CD4-positive, alpha-beta T cell (primary cell): ENCODE data around the gene NKX2-8. TPM values are rescaled to one million over a fixed set of nuclear protein-coding genes. Genes with fewer than 3 reads are reported as not detected.
A peak's percentile ranks its signal among the peaks of the same experiment; 100 is the strongest.

Experiments used
- ATAC-seq: fragments of 200-7000 bp; cut with Tn5 transposase; one replicate; pipeline ENCODE4 v1.10.0; 2022; ENCODE audit warnings: mild to moderate bottlenecking; ENCODE audit not compliant: poor library complexity
- CTCF ChIA-PET: fragments of 350-600 bp; sonication (Branson Sonifier 250); formaldehyde crosslinking; loops from one replicate; lab custom pipeline; 2021; ENCODE audit warnings: antibody characterized with exemption, inconsistent platforms; lab: Charles Lee
- POLR2A ChIA-PET: fragments of 350-600 bp; sonication (Branson Sonifier 250); formaldehyde crosslinking; loops from one replicate; lab custom pipeline; 2021; ENCODE audit warnings: antibody characterized with exemption, inconsistent platforms; lab: Charles Lee
- DNase-seq, 14 experiments: peaks; one replicate each; pipeline ENCODE4 v3.0.0-alpha.2; 2013 to 2020; ENCODE audit warnings: mixed read lengths in 2 of 14
- H3K27ac ChIP-seq, 2 donors: one replicate each; pipeline versions ENCODE4 v1.5.1 to v1.7.0; 2013; ENCODE audit warnings: low read length in 2 of 2, low read depth in 1 of 2, mild to moderate bottlenecking in 1 of 2
- H3K27me3 ChIP-seq, 2 experiments: 1 replicate in 1 of 2; 2 replicates in 1 of 2; pipeline versions ENCODE4 v1.6.1 to v1.7.0; 2013; ENCODE audit warnings: low read length in 2 of 2, control low read depth in 1 of 2, mild to moderate bottlenecking in 1 of 2, moderate library complexity in 1 of 2; ENCODE audit not compliant: insufficient read depth in 2 of 2, control insufficient read depth in 1 of 2
- H3K36me3 ChIP-seq: one replicate; pipeline ENCODE4 v1.6.1; 2013; ENCODE audit warnings: low read length, control low read depth; ENCODE audit not compliant: insufficient read depth
- H3K4me1 ChIP-seq: one replicate; pipeline ENCODE4 v1.6.1; 2013; ENCODE audit warnings: low read length, control low read depth; ENCODE audit not compliant: insufficient read depth
- H3K4me3 ChIP-seq: one replicate; pipeline ENCODE4 v1.5.1; 2013; ENCODE audit warnings: mild to moderate bottlenecking, low read length, moderate library complexity
- H3K9me3 ChIP-seq, 2 experiments: 1 replicate in 1 of 2; 2 replicates in 1 of 2; pipeline versions ENCODE4 v1.6.1 to v1.7.0; 2013; ENCODE audit warnings: low read length in 2 of 2, mild to moderate bottlenecking in 2 of 2, control low read depth in 1 of 2, moderate library complexity in 1 of 2; ENCODE audit not compliant: control insufficient read depth in 1 of 2, insufficient read depth in 1 of 2
- H3K27ac Mint-ChIP-seq: one replicate; pipeline ENCODE4 v1.8.0; 2020; ENCODE audit warnings: mixed read lengths
- H3K27me3 Mint-ChIP-seq: one replicate; pipeline ENCODE4 v1.8.0; 2021; ENCODE audit warnings: mixed read lengths
- H3K36me3 Mint-ChIP-seq: one replicate; pipeline ENCODE4 v1.8.0; 2021; ENCODE audit warnings: low read depth, mixed read lengths
- H3K4me1 Mint-ChIP-seq: one replicate; pipeline ENCODE4 v1.8.0; 2021; ENCODE audit warnings: low read depth, mixed read lengths
- H3K4me3 Mint-ChIP-seq: one replicate; pipeline ENCODE4 v1.8.0; 2020; ENCODE audit warnings: mild to moderate bottlenecking, mixed read lengths
- H3K9me3 Mint-ChIP-seq: one replicate; pipeline ENCODE4 v1.8.0; 2020; ENCODE audit warnings: mixed read lengths
- intact Hi-C, 2 experiments: fragments of 100-400 bp; cut with DNase I in 1 of 2; cut with micrococcal nuclease in 1 of 2; formaldehyde crosslinking; loops; one replicate each; pipeline versions ENCODE4 v1.15.1 to v1.9.0; 2023 to 2025; cut with DNase I, micrococcal nuclease
- total RNA-seq, 174 experiments: library from RNA in 2 of 174; stranded (reverse) in 2 of 174; gene quantifications; one replicate each; pipeline ENCODE4 v1.2.3 and lab custom pipeline; 2021 to 2026
- TF ChIP-seq, protein P1 (sequence below): fragments of 200-600 bp; IDR thresholded peaks from one replicate; pipeline ENCODE4 v1.8.0; 2022; ENCODE audit warnings: antibody characterized with exemption, mild to moderate bottlenecking

NKX2-8 gene
- total RNA-seq, 2 experiments from 2014 or later: not detected

- Mint-ChIP-seq H3K36me3 (no peaks in the 10 kb centered on the region), H3K4me3 (no peak overlapping the region), H3K27me3 (peaks cover 20% of the 10 kb centered on the region), H3K27ac (no peak overlapping the region), H3K9me3 (no peaks in the 10 kb centered on the region), H3K4me1 (no peaks in the 10 kb centered on the region)
- TF ChIP-seq, protein P1, sequence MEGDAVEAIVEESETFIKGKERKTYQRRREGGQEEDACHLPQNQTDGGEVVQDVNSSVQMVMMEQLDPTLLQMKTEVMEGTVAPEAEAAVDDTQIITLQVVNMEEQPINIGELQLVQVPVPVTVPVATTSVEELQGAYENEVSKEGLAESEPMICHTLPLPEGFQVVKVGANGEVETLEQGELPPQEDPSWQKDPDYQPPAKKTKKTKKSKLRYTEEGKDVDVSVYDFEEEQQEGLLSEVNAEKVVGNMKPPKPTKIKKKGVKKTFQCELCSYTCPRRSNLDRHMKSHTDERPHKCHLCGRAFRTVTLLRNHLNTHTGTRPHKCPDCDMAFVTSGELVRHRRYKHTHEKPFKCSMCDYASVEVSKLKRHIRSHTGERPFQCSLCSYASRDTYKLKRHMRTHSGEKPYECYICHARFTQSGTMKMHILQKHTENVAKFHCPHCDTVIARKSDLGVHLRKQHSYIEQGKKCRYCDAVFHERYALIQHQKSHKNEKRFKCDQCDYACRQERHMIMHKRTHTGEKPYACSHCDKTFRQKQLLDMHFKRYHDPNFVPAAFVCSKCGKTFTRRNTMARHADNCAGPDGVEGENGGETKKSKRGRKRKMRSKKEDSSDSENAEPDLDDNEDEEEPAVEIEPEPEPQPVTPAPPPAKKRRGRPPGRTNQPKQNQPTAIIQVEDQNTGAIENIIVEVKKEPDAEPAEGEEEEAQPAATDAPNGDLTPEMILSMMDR: peak; percentile 59
- no peaks in the 10 kb centered on the region for H3K36me3 ChIP-seq
- H3K9me3 ChIP-seq: no peaks in the 10 kb centered on the region
- DNase-seq (peak in 4 of 14 experiments; percentile 6 to 8 (median 6)), ATAC-seq (no peak)
- intact Hi-C loops: loop anchor here in 1 of 2 experiments (10.0 kb wide), 1 partner anchor 672 kb away; no protein-coding TSS in a partner anchor
- H3K4me3 ChIP-seq: no peak overlapping the region
- ChIA-PET POLR2A (no interaction called here), CTCF (no interaction called here)
- no peak overlapping the region for H3K27ac ChIP-seq
- H3K27me3 ChIP-seq: no peaks in the 10 kb centered on the region
- H3K4me1 ChIP-seq: no peaks in the 10 kb centered on the region
Observed at GRCh38 chr14:36556811-36557433, 25.5 kb downstream of the NKX2-8 start.

GRCh38 chr14:36555998-36556743 lies 26.2 kb downstream of the NKX2-8 start:
- ATAC-seq (no peak), DNase-seq (no peak)
- Mint-ChIP-seq H3K27ac (no peak overlapping the region), H3K27me3 (peaks cover 20% of the 10 kb centered on the region), H3K36me3 (no peaks in the 10 kb centered on the region), H3K4me3 (no peak overlapping the region), H3K4me1 (no peaks in the 10 kb centered on the region), H3K9me3 (no peaks in the 10 kb centered on the region)
- TF ChIP-seq, protein P1: no peak
- Histone ChIP-seq H3K27ac (no peak overlapping the region), H3K4me3 (no peak overlapping the region), H3K27me3 (no peaks in the 10 kb centered on the region), H3K9me3 (no peaks in the 10 kb centered on the region), H3K4me1 (no peaks in the 10 kb centered on the region), H3K36me3 (no peaks in the 10 kb centered on the region)
- intact Hi-C loops: loop anchor here in 1 of 2 experiments (10.0 kb wide), 1 partner anchor 671 kb away; no protein-coding TSS in a partner anchor
- POLR2A ChIA-PET: no interaction called here
- CTCF ChIA-PET: no interaction called here

DNA sequence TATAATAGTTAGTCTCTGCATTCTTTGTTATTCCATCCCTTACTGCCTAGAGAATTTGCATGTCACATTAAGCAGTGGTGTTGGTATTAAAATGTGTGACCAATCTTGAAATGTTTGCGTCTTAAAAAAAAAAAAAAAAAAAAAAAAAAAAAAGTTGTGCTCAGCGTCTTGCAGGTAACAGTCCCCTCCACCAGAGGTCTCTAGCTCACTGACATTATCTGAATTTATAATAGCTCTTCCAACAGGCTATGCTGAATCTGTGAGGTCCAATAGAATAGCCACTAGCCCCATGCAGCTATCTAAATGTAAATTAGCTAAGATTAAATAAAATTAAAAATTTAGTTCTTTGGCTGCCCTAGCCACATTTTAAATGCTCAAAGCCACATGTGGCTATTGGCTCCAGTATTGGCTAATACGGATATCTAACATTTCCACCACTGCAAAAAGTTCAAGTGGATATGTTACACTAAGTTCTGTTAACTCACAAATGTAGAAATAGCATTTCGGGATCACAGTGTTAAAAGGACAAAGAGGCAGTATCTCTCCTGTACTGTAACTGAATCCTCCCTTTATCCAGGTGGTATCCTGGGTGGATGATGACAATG lies 28.7 kb downstream of the NKX2-8 start:
- Histone ChIP-seq H3K4me1 (no peaks in the 10 kb centered on the region), H3K9me3 (no peaks in the 10 kb centered on the region), H3K27me3 (peaks cover 3 to 6% of the 10 kb centered on the region in 2 experiments), H3K27ac (no peak overlapping the region), H3K36me3 (no peaks in the 10 kb centered on the region), H3K4me3 (no peak overlapping the region)
- no peak overlapping the region for H3K4me3 Mint-ChIP-seq
- no peaks in the 10 kb centered on the region for H3K4me1 Mint-ChIP-seq
- intact Hi-C loops: loop anchor here in 1 of 2 experiments (10.0 kb wide), 1 partner anchor 669 kb away; no protein-coding TSS in a partner anchor
- DNase-seq: peak in 3 of 14 experiments; percentile 4 to 17 (median 11)
- peaks cover 19% of the 10 kb centered on the region for H3K27me3 Mint-ChIP-seq
- no peaks in the 10 kb centered on the region for H3K9me3 Mint-ChIP-seq
- CTCF ChIA-PET: no interaction called here
- no peaks in the 10 kb centered on the region for H3K36me3 Mint-ChIP-seq
- no peak for ATAC-seq
- POLR2A ChIA-PET: no interaction called here
- no peak overlapping the region for H3K27ac Mint-ChIP-seq
- TF ChIP-seq, protein P1: peak; percentile 31
